Measurements from ENCODE around the gene POLR2L.
A peak's percentile ranks its signal among the peaks of the same experiment; 100 is the strongest.

Gene POLR2L

DNA sequence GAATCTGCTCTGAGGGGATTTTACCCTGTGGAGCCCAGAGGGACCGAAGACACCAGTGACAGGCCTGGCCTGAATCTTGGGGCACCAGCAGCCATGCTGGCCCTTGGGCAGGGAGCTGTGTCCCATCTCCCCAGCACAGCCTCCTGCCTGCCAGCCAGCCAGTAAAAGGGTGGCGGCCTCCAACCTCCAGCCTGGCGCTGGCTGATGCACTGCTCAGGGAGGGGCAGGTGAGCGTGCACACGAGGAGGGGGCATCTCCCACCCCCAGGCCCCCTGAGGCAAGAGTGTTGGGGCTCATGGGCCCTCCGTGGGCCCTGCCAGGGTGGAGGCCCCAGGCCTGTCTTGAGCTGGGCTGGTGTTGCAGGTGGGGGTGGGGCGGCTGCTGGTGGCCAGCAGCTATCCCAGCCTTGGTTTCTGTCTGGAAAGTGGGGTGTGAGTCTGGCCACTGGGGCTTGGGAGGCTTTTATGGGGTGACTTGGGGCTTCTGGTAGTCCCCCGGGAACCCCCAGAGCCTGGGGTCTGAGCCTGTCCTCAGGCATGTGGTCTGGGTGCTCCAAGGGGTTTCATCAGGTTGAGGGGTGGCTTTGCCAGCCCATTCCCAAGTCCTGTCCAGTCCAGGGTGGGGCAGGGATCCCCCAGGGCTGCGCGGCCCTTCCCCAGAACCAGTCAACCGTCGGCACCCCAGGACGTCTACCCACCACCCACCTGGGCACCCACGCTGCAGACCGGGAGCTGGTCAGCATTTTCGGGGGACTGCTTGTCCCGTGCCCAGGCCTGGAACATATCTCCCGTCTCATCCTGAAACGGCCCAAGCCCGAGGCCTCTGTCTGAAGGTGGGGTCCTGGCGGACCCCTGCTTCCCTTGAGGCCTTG is 18.1 kb upstream of the POLR2L start:
- ATAC-seq (ENCODE audit: low read depth) (no peak), DNase-seq (ENCODE audit: low spot score) (no peak)
- Histone ChIP-seq H3K27me3 (ENCODE audit: insufficient read depth, poor library complexity, severe bottlenecking) (no peaks in the 10 kb centered on the region), H3K27ac (ENCODE audit: poor library complexity, severe bottlenecking) (no peak overlapping the region), H3K9me3 (ENCODE audit: severe bottlenecking) (no peaks in the 10 kb centered on the region), H3K4me1 (ENCODE audit: insufficient read depth, poor library complexity, severe bottlenecking) (no peaks in the 10 kb centered on the region), H3K36me3 (ENCODE audit: low read depth) (peaks cover 26% of the 10 kb centered on the region), H3K4me3 (ENCODE audit: severe bottlenecking) (no peak overlapping the region)
- TF ChIP-seq, protein P1, sequence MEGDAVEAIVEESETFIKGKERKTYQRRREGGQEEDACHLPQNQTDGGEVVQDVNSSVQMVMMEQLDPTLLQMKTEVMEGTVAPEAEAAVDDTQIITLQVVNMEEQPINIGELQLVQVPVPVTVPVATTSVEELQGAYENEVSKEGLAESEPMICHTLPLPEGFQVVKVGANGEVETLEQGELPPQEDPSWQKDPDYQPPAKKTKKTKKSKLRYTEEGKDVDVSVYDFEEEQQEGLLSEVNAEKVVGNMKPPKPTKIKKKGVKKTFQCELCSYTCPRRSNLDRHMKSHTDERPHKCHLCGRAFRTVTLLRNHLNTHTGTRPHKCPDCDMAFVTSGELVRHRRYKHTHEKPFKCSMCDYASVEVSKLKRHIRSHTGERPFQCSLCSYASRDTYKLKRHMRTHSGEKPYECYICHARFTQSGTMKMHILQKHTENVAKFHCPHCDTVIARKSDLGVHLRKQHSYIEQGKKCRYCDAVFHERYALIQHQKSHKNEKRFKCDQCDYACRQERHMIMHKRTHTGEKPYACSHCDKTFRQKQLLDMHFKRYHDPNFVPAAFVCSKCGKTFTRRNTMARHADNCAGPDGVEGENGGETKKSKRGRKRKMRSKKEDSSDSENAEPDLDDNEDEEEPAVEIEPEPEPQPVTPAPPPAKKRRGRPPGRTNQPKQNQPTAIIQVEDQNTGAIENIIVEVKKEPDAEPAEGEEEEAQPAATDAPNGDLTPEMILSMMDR (IDR thresholded peaks at IDR 0.05; ENCODE audit: poor library complexity, severe bottlenecking): no peak

DNA sequence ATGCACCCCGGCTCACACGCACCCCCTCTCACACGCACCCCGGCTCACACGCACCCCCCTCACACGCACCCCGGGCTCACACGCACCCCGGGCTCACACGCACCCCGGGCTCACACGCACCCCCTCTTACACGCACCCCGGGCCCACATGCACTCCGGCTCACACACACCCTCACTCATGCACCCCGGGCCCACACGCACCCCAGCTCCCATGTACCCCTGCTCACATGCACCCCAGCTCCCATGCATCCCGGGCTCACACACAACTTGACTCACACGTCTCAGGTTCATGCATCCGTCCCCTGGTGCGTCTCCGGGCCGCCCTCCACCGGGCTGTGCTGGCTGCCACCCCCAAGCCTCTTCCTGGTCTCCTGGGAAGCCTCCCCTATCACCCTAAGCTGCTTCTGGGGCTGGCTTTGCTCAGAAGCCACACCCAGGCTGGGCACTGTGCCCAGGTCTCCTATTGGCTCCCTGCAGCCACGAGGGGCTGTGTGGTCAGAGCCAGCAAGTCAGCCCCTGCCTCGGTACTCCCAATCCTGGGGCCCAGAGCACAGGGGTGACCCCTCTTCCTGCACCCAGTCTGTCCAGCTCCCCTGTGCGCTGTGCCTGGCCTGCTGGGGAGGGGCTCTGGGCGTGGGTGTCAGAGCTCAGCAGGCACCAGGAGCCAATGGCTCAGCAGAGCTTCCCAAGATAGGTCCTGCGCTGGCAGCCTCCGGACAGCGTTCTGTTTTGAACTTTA is 17.2 kb upstream of the POLR2L start:
- Histone ChIP-seq H3K4me1 (ENCODE audit: insufficient read depth, poor library complexity, severe bottlenecking) (no peaks in the 10 kb centered on the region), H3K27me3 (ENCODE audit: insufficient read depth, poor library complexity, severe bottlenecking) (no peaks in the 10 kb centered on the region), H3K4me3 (ENCODE audit: severe bottlenecking) (no peak overlapping the region), H3K36me3 (ENCODE audit: low read depth) (peaks cover 21% of the 10 kb centered on the region), H3K27ac (ENCODE audit: poor library complexity, severe bottlenecking) (no peak overlapping the region), H3K9me3 (ENCODE audit: severe bottlenecking) (no peaks in the 10 kb centered on the region)
- ATAC-seq (ENCODE audit: low read depth): peak; percentile 33
- DNase-seq (ENCODE audit: low spot score): no peak
- TF ChIP-seq, protein P1 (IDR thresholded peaks at IDR 0.05; ENCODE audit: poor library complexity, severe bottlenecking): no peak

DNA sequence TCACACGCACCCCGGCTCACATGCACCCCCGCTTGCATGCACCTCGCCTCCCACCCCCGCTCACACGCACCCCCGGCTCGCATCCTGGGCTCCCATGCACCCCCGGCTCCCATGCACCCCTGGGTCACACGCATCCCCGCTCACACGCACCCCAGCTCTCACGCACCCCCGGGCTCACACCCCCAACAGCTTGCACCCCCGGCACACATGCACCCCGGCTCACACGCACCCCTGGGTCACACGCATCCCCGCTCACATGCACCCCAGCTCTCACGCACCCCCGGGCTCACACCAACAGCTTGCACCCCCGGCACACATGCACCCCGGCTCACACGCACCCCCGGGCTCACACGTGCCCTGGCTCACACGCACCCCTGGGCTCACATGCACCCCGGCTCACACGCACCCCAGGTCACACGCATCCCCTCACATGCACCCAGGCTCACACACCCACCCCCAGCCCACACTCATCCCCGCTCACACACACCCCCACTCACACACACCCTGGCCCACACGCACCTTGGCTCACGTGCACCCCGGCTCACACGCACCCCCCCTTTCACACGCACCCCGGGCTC is 16.5 kb upstream of the POLR2L start:
- DNase-seq (ENCODE audit: low spot score) (no peak), ATAC-seq (ENCODE audit: low read depth) (no peak)
- Histone ChIP-seq H3K27me3 (ENCODE audit: insufficient read depth, poor library complexity, severe bottlenecking) (no peaks in the 10 kb centered on the region), H3K36me3 (ENCODE audit: low read depth) (peaks cover 14% of the 10 kb centered on the region), H3K4me3 (ENCODE audit: severe bottlenecking) (no peak overlapping the region), H3K9me3 (ENCODE audit: severe bottlenecking) (no peaks in the 10 kb centered on the region), H3K4me1 (ENCODE audit: insufficient read depth, poor library complexity, severe bottlenecking) (no peaks in the 10 kb centered on the region), H3K27ac (ENCODE audit: poor library complexity, severe bottlenecking) (no peak overlapping the region)
- TF ChIP-seq, protein P1 (IDR thresholded peaks at IDR 0.05; ENCODE audit: poor library complexity, severe bottlenecking): no peak

DNA sequence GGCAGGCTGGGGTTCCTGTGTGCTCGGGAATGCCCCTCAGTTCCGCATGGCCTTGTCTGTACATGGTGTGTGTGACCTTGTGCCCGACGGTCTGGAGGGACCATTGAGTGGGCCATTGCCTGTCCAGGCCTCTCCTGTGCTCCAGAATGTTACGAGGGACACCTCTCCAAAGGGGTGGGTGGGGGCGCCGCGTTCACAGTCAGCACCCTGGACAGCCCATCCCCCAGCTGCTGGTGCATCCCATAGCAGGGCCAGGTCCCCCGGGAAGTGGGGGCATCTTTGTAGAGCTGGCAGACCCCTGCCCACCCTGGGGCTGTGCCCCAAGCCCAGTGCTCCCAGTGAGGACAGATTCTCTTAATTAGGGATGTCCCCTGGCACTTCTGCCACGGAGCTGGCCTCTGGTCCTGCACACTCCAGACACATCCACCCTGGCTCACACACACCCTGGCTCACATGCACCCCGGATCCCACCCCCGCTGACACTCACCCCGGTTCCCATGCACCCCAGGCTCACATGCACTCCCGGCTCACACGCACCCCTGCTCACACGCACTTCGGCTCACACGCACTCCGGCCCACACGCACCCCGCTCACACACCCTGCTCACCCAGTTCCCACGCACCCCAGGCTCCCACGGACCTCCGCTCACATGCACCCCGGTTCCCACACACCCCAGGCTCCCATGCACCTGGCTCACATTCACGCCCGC is 15.9 kb upstream of the POLR2L start:
- no peak overlapping the region for H3K4me3 ChIP-seq (ENCODE audit: severe bottlenecking)
- DNase-seq (ENCODE audit: low spot score) (no peak), ATAC-seq (ENCODE audit: low read depth) (no peak)
- TF ChIP-seq, protein P1 (IDR thresholded peaks at IDR 0.05; ENCODE audit: poor library complexity, severe bottlenecking): no peak
- no peaks in the 10 kb centered on the region for H3K4me1 ChIP-seq (ENCODE audit: insufficient read depth, poor library complexity, severe bottlenecking)
- H3K9me3 ChIP-seq (ENCODE audit: severe bottlenecking): no peaks in the 10 kb centered on the region
- peaks cover 13% of the 10 kb centered on the region for H3K36me3 ChIP-seq (ENCODE audit: low read depth)
- H3K27me3 ChIP-seq (ENCODE audit: insufficient read depth, poor library complexity, severe bottlenecking): no peaks in the 10 kb centered on the region
- no peak overlapping the region for H3K27ac ChIP-seq (ENCODE audit: poor library complexity, severe bottlenecking)
